Prostate gland (tissue), 2 donors: ENCODE measurements around the gene NLN.

Experiments used
- POLR2AphosphoS5 ChIP-seq: sonication (generic); formaldehyde crosslinking; IDR thresholded peaks from one replicate; pipeline ENCODE4 v1.6.1; 2017; ENCODE audit warnings: antibody characterized with exemption
- TF ChIP-seq, protein P1 (sequence below), 4 experiments: fragments of 200-600 bp in 2 of 4; fragments of 450-650 bp in 2 of 4; sonication (generic) in 2 of 4; IDR thresholded peaks; 1 replicate in 3 of 4; 2 replicates in 1 of 4; pipeline ENCODE4 v1.5.1; 2016 to 2019; ENCODE audit warnings: antibody characterized with exemption in 4 of 4, mild to moderate bottlenecking in 2 of 4, moderate library complexity in 2 of 4

DNA sequence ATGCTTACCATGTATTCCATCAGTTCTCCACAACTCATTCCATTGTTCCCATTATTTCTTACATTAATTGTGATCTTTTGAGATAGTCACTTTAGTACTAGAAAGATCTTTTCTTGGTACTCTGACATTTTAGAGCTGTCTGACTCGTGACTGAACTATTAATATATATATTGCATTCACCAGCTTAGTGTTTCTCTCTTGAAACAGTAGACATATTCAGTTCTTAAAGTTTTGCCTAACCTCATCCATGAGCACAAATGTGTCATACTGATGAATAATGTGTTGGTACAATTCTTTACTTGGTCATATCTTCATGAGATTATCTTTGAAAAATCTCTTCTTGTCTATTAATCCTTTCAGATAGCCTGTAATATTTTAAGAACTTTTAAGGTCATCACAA, 74.3 kb downstream of the NLN start:
- no peak for TF ChIP-seq POLR2AphosphoS5
- TF ChIP-seq, protein P1, sequence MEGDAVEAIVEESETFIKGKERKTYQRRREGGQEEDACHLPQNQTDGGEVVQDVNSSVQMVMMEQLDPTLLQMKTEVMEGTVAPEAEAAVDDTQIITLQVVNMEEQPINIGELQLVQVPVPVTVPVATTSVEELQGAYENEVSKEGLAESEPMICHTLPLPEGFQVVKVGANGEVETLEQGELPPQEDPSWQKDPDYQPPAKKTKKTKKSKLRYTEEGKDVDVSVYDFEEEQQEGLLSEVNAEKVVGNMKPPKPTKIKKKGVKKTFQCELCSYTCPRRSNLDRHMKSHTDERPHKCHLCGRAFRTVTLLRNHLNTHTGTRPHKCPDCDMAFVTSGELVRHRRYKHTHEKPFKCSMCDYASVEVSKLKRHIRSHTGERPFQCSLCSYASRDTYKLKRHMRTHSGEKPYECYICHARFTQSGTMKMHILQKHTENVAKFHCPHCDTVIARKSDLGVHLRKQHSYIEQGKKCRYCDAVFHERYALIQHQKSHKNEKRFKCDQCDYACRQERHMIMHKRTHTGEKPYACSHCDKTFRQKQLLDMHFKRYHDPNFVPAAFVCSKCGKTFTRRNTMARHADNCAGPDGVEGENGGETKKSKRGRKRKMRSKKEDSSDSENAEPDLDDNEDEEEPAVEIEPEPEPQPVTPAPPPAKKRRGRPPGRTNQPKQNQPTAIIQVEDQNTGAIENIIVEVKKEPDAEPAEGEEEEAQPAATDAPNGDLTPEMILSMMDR (IDR thresholded peaks at IDR 0.05): no peak
